ENCODE results near the gene PSMB2.
"Not testable (repeated sequence)": the region's sequence is repeated elsewhere in the genome, so short reads cannot be mapped to it uniquely, and the experiment has no call there.

PSMB2 gene

DNA sequence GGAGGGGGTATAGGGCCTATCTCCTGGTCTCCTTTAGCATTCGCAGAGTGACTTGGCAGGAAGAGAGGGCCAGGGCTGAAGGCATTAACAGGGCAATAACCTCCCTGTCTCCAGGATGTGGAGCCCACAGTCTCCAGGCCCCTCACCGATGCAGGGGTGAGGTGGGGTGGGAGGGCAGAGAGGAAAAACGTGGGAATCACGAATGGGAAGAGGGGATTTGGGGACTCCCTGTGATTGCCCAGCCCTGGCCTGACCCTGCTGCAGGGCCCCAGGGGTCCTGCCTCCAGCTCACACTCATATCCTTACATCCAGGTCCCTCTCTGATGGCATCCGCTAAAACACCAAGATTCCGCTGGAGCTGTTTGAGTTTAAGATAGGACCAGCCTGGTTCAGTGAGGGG lies 53.6 kb downstream of the PSMB2 start:
- H3K27ac ChIP-seq: no peak overlapping the region
- TF ChIP-seq, protein P1, sequence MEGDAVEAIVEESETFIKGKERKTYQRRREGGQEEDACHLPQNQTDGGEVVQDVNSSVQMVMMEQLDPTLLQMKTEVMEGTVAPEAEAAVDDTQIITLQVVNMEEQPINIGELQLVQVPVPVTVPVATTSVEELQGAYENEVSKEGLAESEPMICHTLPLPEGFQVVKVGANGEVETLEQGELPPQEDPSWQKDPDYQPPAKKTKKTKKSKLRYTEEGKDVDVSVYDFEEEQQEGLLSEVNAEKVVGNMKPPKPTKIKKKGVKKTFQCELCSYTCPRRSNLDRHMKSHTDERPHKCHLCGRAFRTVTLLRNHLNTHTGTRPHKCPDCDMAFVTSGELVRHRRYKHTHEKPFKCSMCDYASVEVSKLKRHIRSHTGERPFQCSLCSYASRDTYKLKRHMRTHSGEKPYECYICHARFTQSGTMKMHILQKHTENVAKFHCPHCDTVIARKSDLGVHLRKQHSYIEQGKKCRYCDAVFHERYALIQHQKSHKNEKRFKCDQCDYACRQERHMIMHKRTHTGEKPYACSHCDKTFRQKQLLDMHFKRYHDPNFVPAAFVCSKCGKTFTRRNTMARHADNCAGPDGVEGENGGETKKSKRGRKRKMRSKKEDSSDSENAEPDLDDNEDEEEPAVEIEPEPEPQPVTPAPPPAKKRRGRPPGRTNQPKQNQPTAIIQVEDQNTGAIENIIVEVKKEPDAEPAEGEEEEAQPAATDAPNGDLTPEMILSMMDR (conservative IDR thresholded peaks at IDR 0.05): no peak

GRCh38 chr1:35586808-35587207 lies 54.5 kb downstream of the PSMB2 start:
- TF ChIP-seq, protein P1 (conservative IDR thresholded peaks at IDR 0.05): no peak
- H3K27ac ChIP-seq: no peak overlapping the region

- H3K27ac ChIP-seq: not testable (repeated sequence)
These were observed 55.5 kb downstream of the PSMB2 start for GRCh38 chr1:35585805-35586204.

GRCh38 chr1:35585281-35585680 lies 56.0 kb downstream of the PSMB2 start:
- TF ChIP-seq, protein P1 (conservative IDR thresholded peaks at IDR 0.05): no peak
- no peak overlapping the region for H3K27ac ChIP-seq

- not testable (repeated sequence) for H3K27ac ChIP-seq
These were observed 59.7 kb downstream of the PSMB2 start for GRCh38 chr1:35581621-35582020.

GRCh38 chr1:35580949-35581388 lies 60.4 kb downstream of the PSMB2 start:
- H3K27ac ChIP-seq: no peak overlapping the region
- TF ChIP-seq, protein P1 (conservative IDR thresholded peaks at IDR 0.05): no peak

DNA sequence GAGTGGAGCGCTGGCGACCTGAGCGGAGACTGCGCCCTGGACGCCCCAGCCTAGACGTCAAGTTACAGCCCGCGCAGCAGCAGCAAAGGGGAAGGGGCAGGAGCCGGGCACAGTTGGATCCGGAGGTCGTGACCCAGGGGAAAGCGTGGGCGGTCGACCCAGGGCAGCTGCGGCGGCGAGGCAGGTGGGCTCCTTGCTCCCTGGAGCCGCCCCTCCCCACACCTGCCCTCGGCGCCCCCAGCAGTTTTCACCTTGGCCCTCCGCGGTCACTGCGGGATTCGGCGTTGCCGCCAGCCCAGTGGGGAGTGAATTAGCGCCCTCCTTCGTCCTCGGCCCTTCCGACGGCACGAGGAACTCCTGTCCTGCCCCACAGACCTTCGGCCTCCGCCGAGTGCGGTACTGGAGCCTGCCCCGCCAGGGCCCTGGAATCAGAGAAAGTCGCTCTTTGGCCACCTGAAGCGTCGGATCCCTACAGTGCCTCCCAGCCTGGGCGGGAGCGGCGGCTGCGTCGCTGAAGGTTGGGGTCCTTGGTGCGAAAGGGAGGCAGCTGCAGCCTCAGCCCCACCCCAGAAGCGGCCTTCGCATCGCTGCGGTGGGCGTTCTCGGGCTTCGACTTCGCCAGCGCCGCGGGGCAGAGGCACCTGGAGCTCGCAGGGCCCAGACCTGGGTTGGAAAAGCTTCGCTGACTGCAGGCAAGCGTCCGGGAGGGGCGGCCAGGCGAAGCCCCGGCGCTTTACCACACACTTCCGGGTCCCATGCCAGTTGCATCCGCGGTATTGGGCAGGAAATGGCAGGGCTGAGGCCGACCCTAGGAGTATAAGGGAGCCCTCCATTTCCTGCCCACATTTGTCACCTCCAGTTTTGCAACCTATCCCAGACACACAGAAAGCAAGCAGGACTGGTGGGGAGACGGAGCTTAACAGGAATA lies 64.0 kb downstream of the PSMB2 start:
- H3K27ac ChIP-seq: no peak overlapping the region
- TF ChIP-seq, protein P1 (conservative IDR thresholded peaks at IDR 0.05): no peak

DNA sequence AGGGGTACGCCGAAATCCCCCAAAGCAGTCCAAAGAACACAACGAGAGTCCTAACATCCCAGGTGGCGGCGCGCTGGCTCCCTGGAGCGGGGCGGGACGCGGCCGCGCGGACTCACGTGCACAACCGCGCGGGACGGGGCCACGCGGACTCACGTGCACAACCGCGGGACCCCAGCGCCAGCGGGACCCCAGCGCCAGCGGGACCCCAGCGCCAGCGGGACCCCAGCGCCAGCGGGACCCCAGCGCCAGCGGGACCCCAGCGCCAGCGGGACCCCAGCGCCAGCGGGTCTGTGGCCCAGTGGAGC lies 64.6 kb downstream of the PSMB2 start:
- H3K27ac ChIP-seq: not testable (repeated sequence)

- H3K27ac ChIP-seq: peak overlapping the region; percentile 77
- TF ChIP-seq, protein P1 (conservative IDR thresholded peaks at IDR 0.05): no peak
These were observed 65.1 kb downstream of the PSMB2 start for GRCh38 chr1:35576061-35576765.
